GM23338 (cell line): Measurements from ENCODE around the gene INSRR. TPM values are rescaled to one million over a fixed set of nuclear protein-coding genes. Genes with fewer than 3 reads are reported as not detected.

Experiments
- ATAC-seq: fragments of 200-7000 bp; cut with Tn5 transposase; 3 replicates; pipeline ENCODE4 v1.9.1; 2020
- DNase-seq: peaks from one replicate; pipeline ENCODE4 v3.0.0-alpha.2; 2015; ENCODE audit warnings: low spot score
- H2AFZ ChIP-seq: fragments of 200-600 bp; sonication (generic); 2 replicates; pipeline ENCODE4 v1.8.0; 2016; ENCODE audit warnings: antibody characterized with exemption, mild to moderate bottlenecking, moderate library complexity
- H3F3A ChIP-seq: fragments of 200-600 bp; sonication (generic); replicated peaks from 2 replicates; pipeline ENCODE4 v1.8.0; 2017; ENCODE audit warnings: antibody characterized with exemption, mixed run types, low read depth
- H3K27ac ChIP-seq: fragments of 200-600 bp; sonication (generic); 2 replicates; pipeline ENCODE4 v1.6.1; 2016; ENCODE audit warnings: low read depth
- H3K27me3 ChIP-seq: fragments of 200-600 bp; sonication (generic); 2 replicates; pipeline ENCODE4 v1.8.0; 2016; ENCODE audit warnings: mild to moderate bottlenecking, mixed run types, moderate library complexity; ENCODE audit not compliant: insufficient read depth
- H3K36me3 ChIP-seq: fragments of 200-600 bp; sonication (generic); 2 replicates; pipeline ENCODE4 v1.8.0; 2016; ENCODE audit warnings: mild to moderate bottlenecking; ENCODE audit not compliant: insufficient read depth
- H3K4me1 ChIP-seq: fragments of 200-600 bp; sonication (generic); 2 replicates; pipeline ENCODE4 v1.8.0; 2016; ENCODE audit warnings: mild to moderate bottlenecking, moderate library complexity; ENCODE audit not compliant: insufficient read depth
- H3K4me2 ChIP-seq: fragments of 200-600 bp; sonication (generic); 2 replicates; pipeline ENCODE4 v1.7.1; 2017; ENCODE audit warnings: mixed run types
- H3K4me3 ChIP-seq: fragments of 200-600 bp; sonication (generic); 2 replicates; pipeline ENCODE4 v1.6.1; 2016; ENCODE audit warnings: mixed run types
- H3K79me2 ChIP-seq: fragments of 200-600 bp; sonication (generic); replicated peaks from 2 replicates; pipeline ENCODE4 v1.8.0; 2017; ENCODE audit warnings: mild to moderate bottlenecking; ENCODE audit not compliant: insufficient read depth
- H3K9me2 ChIP-seq: fragments of 200-600 bp; sonication (generic); 2 replicates; pipeline ENCODE4 v1.8.0; 2017; ENCODE audit not compliant: insufficient read depth
- H4K20me1 ChIP-seq: fragments of 200-600 bp; sonication (generic); replicated peaks from 2 replicates; pipeline ENCODE4 v1.8.0; 2017; ENCODE audit warnings: mild to moderate bottlenecking; ENCODE audit not compliant: insufficient read depth
- H3K27ac Mint-ChIP-seq: 2 replicates; pipeline ENCODE4 v1.8.0; 2020; ENCODE audit warnings: inconsistent platforms, mild to moderate bottlenecking, moderate library complexity, mixed read lengths
- H3K27me3 Mint-ChIP-seq: 3 replicates; pipeline ENCODE4 v1.8.0; 2022; ENCODE audit warnings: low read depth, mild to moderate bottlenecking, moderate library complexity, mixed read lengths, inconsistent platforms; ENCODE audit not compliant: insufficient read depth, poor library complexity
- H3K36me3 Mint-ChIP-seq: 3 replicates; pipeline ENCODE4 v1.8.0; 2021; ENCODE audit warnings: low read depth, mild to moderate bottlenecking, inconsistent platforms, moderate library complexity, mixed read lengths
- H3K4me1 Mint-ChIP-seq: 3 replicates; pipeline ENCODE4 v1.8.0; 2020; ENCODE audit warnings: mild to moderate bottlenecking, inconsistent platforms, mixed read lengths
- H3K4me3 Mint-ChIP-seq: 3 replicates; pipeline ENCODE4 v1.8.0; 2021; ENCODE audit warnings: moderate library complexity, mild to moderate bottlenecking, inconsistent platforms, mixed read lengths
- H3K9me3 Mint-ChIP-seq: 3 replicates; pipeline ENCODE4 v1.8.0; 2020; ENCODE audit warnings: moderate library complexity, mild to moderate bottlenecking, inconsistent platforms, mixed read lengths
- CREB1 ChIP-seq: fragments of 250-450 bp; sonication (Bioruptor Pico); IDR thresholded peaks from 2 replicates; pipeline ENCODE4 v1.5.0; 2020; ENCODE audit warnings: low read depth, mild to moderate bottlenecking, moderate library complexity
- CTCF ChIP-seq, 2 experiments: fragments of 200-600 bp in 1 of 2; sonication (generic) in 1 of 2; conservative IDR thresholded peaks; 2 replicates each; pipeline versions ENCODE4 v1.5.1 to v1.6.1; 2016 to 2017; ENCODE audit warnings: antibody characterized with exemption in 2 of 2, low read depth in 2 of 2, mild to moderate bottlenecking in 2 of 2, moderate library complexity in 1 of 2
- ETS1 ChIP-seq: IDR thresholded peaks from 2 replicates; pipeline ENCODE4 v1.6.1; 2016; ENCODE audit warnings: antibody characterized with exemption
- EZH2 ChIP-seq: fragments of 200-600 bp; sonication (generic); IDR thresholded peaks from one replicate; pipeline ENCODE4 v1.8.0; 2017; ENCODE audit warnings: antibody characterized with exemption, mild to moderate bottlenecking, low read depth; ENCODE audit not compliant: unreplicated experiment
- EZH2phosphoT487 ChIP-seq: fragments of 200-600 bp; sonication (generic); IDR thresholded peaks from one replicate; pipeline ENCODE4 v1.8.1; 2018; ENCODE audit warnings: antibody characterized with exemption; ENCODE audit not compliant: unreplicated experiment
- JUNB ChIP-seq: IDR thresholded peaks from one replicate; pipeline ENCODE4 v1.6.1; 2016; ENCODE audit warnings: antibody characterized with exemption; ENCODE audit not compliant: unreplicated experiment
- NANOG ChIP-seq: IDR thresholded peaks from 2 replicates; pipeline ENCODE4 v1.6.1; 2016; ENCODE audit warnings: antibody characterized with exemption, borderline replicate concordance
- POLR2AphosphoS5 ChIP-seq: IDR thresholded peaks from 2 replicates; pipeline ENCODE4 v1.6.1; 2016; ENCODE audit warnings: antibody characterized with exemption, low read depth
- REST ChIP-seq: IDR thresholded peaks from one replicate; pipeline ENCODE4 v1.6.1; 2018; ENCODE audit warnings: antibody characterized with exemption; ENCODE audit not compliant: unreplicated experiment
- STAT1 ChIP-seq: IDR thresholded peaks from one replicate; pipeline ENCODE4 v1.6.1; 2016; ENCODE audit warnings: antibody characterized with exemption; ENCODE audit not compliant: unreplicated experiment
- ZNF114 ChIP-seq: fragments of 250-450 bp; sonication (Bioruptor Pico); IDR thresholded peaks from 2 replicates; pipeline ENCODE4 v1.5.0; 2020; ENCODE audit warnings: mild to moderate bottlenecking, moderate library complexity
- ZNF331 ChIP-seq: fragments of 250-450 bp; sonication (Bioruptor Pico); IDR thresholded peaks from 2 replicates; pipeline ENCODE4 v1.5.0; 2020; ENCODE audit warnings: low read depth, mild to moderate bottlenecking, moderate library complexity
- polyA plus RNA-seq: library from polyadenylated mRNA; unstranded; fragments of >200 nt; fragmentation: Nextera tagmentation; extraction: Ambion mirVana; gene quantifications from 2 replicates; pipeline ENCODE4 v1.2.1, GENCODE V29; 2016
- total RNA-seq: library from RNA; depleted of rRNA; stranded (reverse); fragments of >200 nt; shearing (Covaris generic); gene quantifications from 2 replicates; pipeline ENCODE4 v1.2.3, GENCODE V29; 2014

INSRR gene
- total and polyA plus RNA-seq, 2 experiments from 2014 or later: not detected

- TF ChIP-seq EZH2phosphoT487 (no peak), ZNF331 (no peak), JUNB (no peak), CREB1 (CRISPR knock-in tag) (no peak), STAT1 (no peak), ZNF114 (CRISPR knock-in tag) (no peak), POLR2AphosphoS5 (no peak), CTCF (conservative IDR thresholded peaks at IDR 0.05; ENCODE audit: low read depth in 2 of 2) (no peak), EZH2 (no peak), NANOG (no peak), REST (no peak), ETS1 (no peak)
Observed at GRCh38 chr1:156885314-156885713, 26.4 kb upstream of the INSRR start (continued).

GRCh38 chr1:156884560-156885184, 25.8 kb upstream of the INSRR start:
- Histone ChIP-seq H2AFZ (peak overlapping the region; percentile 47; the same call in 1 of the 2 replicates), H3F3A (no peaks in the 10 kb centered on the region)
- H3K27me3 Mint-ChIP-seq: peaks cover 31% of the 10 kb centered on the region
- TF ChIP-seq REST (no peak), CTCF (conservative IDR thresholded peaks at IDR 0.05; ENCODE audit: low read depth in 2 of 2) (no peak), JUNB (no peak)

More at GRCh38 chr1:156884560-156885184, 25.8 kb upstream of the INSRR start:
- no peaks in the 10 kb centered on the region for H3K9me2 ChIP-seq
- no peaks in the 10 kb centered on the region for H3K36me3 ChIP-seq
- no peak overlapping the region; the same call in 1 of the 2 replicates for H3K4me2 ChIP-seq
- H3K79me2 ChIP-seq: no peaks in the 10 kb centered on the region
- ATAC-seq (peak; percentile 5; the same call in 2 of the 3 replicates), DNase-seq (peak; percentile 43)
- Mint-ChIP-seq H3K4me3 (no peak overlapping the region; the same call in 2 of the 3 replicates), H3K36me3 (no peaks in the 10 kb centered on the region; the same call in 2 of the 3 replicates), H3K4me1 (peaks cover 54% of the 10 kb centered on the region), H3K9me3 (no peaks in the 10 kb centered on the region), H3K27ac (no peak overlapping the region)
- H3K4me1 ChIP-seq: peaks cover 20% of the 10 kb centered on the region; the same call in 1 of the 2 replicates
- H3K4me3 ChIP-seq: no peak overlapping the region
- no peaks in the 10 kb centered on the region for H4K20me1 ChIP-seq
- H3K27ac ChIP-seq: no peak overlapping the region
- H3K27me3 ChIP-seq: peaks cover 41% of the 10 kb centered on the region
